Fibroblast of mammary gland (primary cell): ENCODE measurements around the gene IGF1R.

ENCODE experiments used
- DNase-seq: peaks from one replicate; pipeline ENCODE4 v3.0.0-alpha.2; 2010; ENCODE audit warnings: low read depth
- H3K4me3 ChIP-seq: 2 replicates; pipeline ENCODE4 v1.5.1; 2011; ENCODE audit warnings: low read depth, mild to moderate bottlenecking, low read length, moderate library complexity; ENCODE audit not compliant: control insufficient read depth
- CTCF ChIP-seq: conservative IDR thresholded peaks from 2 replicates; pipeline ENCODE4 v1.5.1; 2011; ENCODE audit warnings: low read depth, low read length, inconsistent platforms; ENCODE audit not compliant: control insufficient read depth, insufficient read depth

The IGF1R gene

DNA sequence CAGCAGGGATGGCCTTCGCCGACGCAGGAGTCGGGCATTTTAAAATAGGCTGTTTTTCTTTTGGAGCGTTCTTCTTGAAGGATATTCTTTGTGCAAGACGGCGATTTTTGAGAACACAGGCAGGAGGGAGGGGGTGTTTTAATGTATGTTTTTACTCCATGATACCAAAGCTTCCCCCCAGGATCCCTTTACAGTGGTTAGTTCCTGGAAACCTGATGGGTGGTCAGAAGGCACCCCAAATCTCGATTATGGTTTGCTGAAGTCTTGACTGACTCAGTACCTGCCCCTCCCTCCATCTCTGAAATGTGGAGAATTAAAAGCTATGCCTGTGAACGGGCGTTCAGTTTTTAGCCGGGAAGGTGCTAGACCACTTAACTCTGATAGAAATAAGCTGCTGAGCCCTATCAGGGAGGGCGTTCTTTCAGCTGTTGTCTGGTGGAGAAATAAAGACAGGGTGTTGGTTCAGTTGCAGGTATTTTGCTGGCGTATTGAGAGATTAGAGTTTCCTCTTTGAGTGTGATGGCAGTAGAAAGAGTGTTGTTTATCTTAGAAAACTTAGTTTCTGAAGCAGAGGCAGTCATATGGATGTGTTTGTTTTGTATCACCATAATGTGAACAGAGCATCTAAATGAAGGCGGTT is 3.4 kb downstream of the IGF1R start:
- peak; percentile 47 for DNase-seq
- TF ChIP-seq CTCF, result no peak
- H3K4me3 ChIP-seq, result peak overlapping the region; percentile 65

GRCh38 chr15:98653686-98654085 is 5.3 kb downstream of the IGF1R start:
- TF ChIP-seq CTCF, result no peak
- peak; percentile 83 for DNase-seq
- no peak overlapping the region for H3K4me3 ChIP-seq

- TF ChIP-seq CTCF, result no peak
- no peak for DNase-seq
These were observed 6.5 kb downstream of the IGF1R start for GRCh38 chr15:98654790-98655360.

GRCh38 chr15:98655732-98656131 is 7.4 kb downstream of the IGF1R start:
- no peak for DNase-seq
- no peak overlapping the region for H3K4me3 ChIP-seq
- TF ChIP-seq CTCF, result no peak

More at GRCh38 chr15:98654790-98655360, 6.5 kb downstream of the IGF1R start:
- no peak overlapping the region for H3K4me3 ChIP-seq

GRCh38 chr15:98657721-98658120 is 9.4 kb downstream of the IGF1R start:
- no peak for TF ChIP-seq CTCF
- no peak overlapping the region for H3K4me3 ChIP-seq
- peak; percentile 76 for DNase-seq

GRCh38 chr15:98658831-98659699 is 10.7 kb downstream of the IGF1R start:
- peak; percentile 59 for DNase-seq
- peak; percentile 93 for TF ChIP-seq CTCF
- H3K4me3 ChIP-seq, result no peak overlapping the region
